Stimulated activated CD4-positive, alpha-beta T cell treated with anti-CD3 and anti-CD28 coated beads, Interleukin-12 subunit alpha, Interleukin-12 subunit beta, amount 100 ng/mL, for 48 hours (primary cell): ENCODE measurements around the gene EFEMP1.
"Not testable (repeated sequence)": the region's sequence is repeated elsewhere in the genome, so short reads cannot be mapped to it uniquely, and the experiment has no call there.

Source experiments
- DNase-seq, 3 donors: peaks; one replicate each; pipeline ENCODE4 v3.0.0-alpha.2; 2020; ENCODE audit warnings: low read depth in 2 of 3, low spot score in 1 of 3

EFEMP1 gene

GRCh38 chr2:55837073-55837472, 86.5 kb downstream of the EFEMP1 start:
- DNase-seq = no peak

- DNase-seq = not testable (repeated sequence)
These were observed 91.7 kb downstream of the EFEMP1 start for GRCh38 chr2:55831671-55832410.

- DNase-seq = no peak
These were observed 95.7 kb downstream of the EFEMP1 start for GRCh38 chr2:55827855-55828254.

GRCh38 chr2:55827428-55827827, 96.2 kb downstream of the EFEMP1 start:
- DNase-seq = not testable (repeated sequence)

GRCh38 chr2:55826246-55826645, 97.3 kb downstream of the EFEMP1 start:
- DNase-seq = no peak

GRCh38 chr2:55824551-55825096, 99.0 kb downstream of the EFEMP1 start:
- no peak for DNase-seq
